HG02642 (cell line): ENCODE results near the gene MLC1.
A peak's percentile ranks its signal among the peaks of the same experiment; 100 is the strongest.

Experiments
- ATAC-seq: cut with Tn5 transposase; IDR thresholded peaks from one replicate; pipeline ENCODE4 v1.9.1; 2021; ENCODE audit warnings: mild to moderate bottlenecking; ENCODE audit not compliant: unreplicated experiment, poor library complexity

Gene MLC1

GRCh38 chr22:50045211-50046018 is 39.8 kb downstream of the MLC1 start:
- ATAC-seq: no peak

GRCh38 chr22:50044485-50045118 is 40.6 kb downstream of the MLC1 start:
- no peak for ATAC-seq

DNA sequence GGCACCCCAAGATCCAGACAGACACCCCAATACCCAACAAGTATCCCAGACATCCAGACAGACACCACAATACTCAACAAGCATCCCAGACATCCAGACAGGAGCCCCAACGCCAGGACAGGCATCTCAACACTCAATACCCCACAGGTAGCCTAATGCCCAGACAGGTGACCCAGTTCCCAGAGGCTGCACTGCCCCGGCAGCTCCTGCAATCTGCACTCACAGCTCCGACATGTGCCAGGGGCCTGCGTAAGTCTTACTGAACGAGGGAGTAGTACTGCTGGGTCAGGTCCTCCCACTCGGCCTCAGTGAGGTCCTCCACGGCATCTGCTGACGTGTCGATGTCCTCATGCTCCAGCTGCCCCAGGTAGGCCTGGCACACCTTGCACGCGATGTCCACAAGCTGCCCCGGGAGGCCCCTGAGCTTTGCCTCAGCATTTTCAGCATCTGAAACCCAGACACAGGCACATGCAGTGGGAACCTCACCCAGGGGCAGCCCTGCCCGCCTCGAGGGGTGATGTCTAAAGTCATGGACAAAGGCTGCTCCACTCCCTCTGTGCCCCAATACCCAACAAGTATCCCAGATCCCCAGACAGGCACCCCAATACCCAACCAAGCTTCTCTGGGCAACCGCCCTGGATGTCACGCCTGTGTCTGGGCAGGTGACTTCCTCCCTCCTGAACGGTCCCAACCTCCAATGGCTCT is 43.7 kb downstream of the MLC1 start:
- ATAC-seq: no peak

- no peak for ATAC-seq
Measured at GRCh38 chr22:50040717-50041116, 44.5 kb downstream of the MLC1 start.

DNA sequence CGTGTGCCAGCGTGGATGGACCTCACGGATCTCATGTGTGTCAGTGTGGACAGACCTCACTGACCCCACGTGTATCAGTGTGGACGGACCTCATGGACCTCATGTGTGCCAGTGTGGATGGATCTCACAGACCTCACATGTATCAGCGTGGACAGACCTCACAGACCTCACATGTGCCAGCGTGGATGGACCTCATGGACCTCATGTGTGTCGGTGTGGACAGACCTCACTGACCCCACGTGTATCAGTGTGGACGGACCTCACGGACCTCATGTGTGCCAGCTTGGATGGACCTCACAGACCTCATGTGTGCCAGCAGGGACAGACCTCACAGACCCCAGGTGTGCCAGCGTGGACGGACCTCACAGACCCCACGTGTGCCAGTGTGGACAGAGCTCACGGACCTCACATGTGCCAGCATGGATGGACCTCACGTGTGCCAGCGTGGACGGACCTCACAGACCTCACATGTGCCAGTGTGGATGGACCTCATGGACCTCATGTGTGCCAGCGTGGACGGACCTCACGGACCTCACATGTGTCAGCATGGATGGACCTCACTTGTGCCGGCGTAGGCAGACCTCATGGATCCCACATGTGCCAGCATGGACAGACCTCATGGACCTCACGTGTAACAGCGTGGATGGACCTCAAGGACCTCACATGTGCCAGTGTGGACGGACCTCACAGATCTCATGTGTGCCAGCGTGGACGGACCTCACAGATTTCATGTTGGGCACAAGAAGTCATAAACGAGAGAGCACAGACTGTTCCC is 45.4 kb downstream of the MLC1 start:
- ATAC-seq: no peak

GRCh38 chr22:50035976-50036724 is 49.1 kb downstream of the MLC1 start:
- ATAC-seq: no peak

- ATAC-seq: no peak
Measured at GRCh38 chr22:50035131-50035881, 49.9 kb downstream of the MLC1 start.

GRCh38 chr22:50034126-50035081 is 50.8 kb downstream of the MLC1 start:
- ATAC-seq: no peak

DNA sequence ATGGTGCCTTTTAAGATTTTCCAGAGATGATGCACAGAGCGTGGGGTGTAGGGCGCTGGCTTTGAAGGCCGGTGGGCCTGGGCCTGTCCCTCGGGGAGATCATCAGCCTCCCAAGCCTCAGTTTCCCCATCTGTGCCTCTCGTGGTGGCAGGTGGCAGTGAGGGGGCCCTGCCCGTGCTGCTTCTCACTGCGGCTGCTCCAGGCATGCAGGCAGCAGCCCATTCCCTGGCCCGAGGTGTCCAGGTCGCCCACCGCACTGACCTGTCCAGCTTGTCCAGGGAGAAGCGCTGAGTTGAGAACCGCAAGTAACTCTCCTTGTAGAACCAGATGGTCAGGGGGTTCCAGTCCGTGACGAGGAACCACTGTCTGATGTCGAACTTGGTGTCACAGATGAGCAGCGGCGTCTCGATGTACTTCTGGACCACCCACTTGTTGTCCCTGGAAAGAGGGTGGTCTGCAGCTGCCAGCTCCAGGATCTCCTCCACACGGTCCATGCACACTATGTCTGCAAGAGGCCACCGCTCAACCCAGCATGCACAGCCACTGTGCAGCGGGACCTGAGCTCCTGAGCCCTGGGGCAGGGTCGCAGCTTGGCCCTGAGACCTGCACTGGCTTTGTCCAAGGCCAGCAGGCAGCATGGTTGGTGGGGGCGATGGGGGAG is 52.2 kb downstream of the MLC1 start:
- ATAC-seq: no peak

DNA sequence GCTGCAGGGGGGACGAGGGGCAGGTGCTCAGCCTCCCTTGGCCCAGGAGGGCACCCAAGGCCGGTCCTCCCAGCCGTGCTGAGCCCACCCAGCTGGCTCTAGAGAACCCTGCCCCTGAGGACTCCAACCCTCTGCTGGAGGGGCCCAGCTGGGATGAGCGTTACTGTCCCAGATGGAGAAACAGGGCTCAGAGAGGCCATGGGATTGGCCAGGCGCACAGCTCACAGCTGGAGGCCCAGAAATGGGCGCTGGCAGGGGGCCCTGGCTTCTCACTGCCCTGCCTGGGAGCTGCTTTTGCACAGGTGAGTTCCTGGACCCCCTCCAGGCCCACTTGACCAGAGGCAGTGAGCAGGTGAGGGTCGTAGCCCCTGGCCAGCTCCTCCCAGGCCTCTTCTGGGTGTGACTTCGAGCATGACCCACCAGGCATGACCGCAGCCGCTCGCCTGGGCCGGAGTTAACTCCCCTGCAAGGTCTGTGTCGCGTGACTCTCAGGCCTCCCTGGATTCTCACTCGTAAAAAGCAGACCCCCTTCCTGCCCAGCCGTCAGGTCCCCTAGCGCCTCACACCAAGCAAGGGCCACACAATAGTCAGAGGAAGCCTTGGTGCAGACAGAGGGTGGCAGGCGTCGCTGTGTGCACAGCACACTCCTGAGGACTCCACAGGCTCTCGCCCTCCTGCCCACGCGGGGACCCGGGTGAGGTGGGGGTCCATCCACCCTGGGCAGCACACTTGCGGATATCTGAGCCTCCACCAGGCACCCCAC is 52.9 kb downstream of the MLC1 start:
- ATAC-seq: no peak

GRCh38 chr22:50031189-50032091 is 53.8 kb downstream of the MLC1 start:
- no peak for ATAC-seq

GRCh38 chr22:50030297-50031188 is 54.7 kb downstream of the MLC1 start:
- peak; percentile 62 for ATAC-seq

DNA sequence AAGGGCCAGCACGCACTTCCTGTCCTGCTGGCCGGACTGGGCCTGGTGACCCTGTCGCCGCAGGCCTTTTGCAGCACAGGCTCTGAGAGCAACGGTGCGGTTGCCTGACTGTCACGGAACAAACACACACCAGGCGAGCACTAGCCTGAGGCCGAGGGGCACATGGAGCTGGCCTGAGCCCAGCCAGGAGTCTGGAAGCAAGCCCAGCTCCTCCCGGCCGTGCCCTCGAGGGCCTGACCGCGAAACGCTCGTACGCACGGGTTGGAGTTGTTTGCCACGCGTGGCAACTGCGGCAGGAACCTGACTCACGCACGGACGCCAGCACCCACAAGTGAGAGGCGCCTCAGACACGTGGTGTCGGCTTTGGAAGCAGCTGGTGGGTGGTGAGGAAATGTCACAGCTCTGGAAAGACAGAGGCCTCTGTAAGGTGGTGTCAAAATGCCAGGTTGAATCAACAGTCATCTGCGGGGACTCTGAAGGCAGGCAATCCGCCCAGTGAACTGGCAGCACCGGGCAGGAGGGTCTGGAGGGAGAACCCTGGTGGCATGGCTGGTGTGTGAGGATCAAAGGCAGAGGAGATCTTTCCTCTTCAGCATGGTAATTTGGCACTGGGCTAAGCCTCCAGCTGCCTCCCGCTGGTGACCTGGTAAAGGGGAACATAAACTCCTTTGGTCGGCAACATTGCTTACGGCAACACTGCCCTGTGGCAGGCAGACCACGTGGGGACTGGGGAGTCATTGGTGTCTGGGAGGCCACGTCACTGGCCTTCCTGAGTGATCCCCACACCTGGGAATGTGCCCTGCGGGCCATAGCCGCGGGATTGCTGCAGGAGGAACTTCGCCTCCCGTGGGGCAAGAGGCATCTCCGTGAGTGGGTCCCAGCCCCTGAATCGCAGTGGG is 57.3 kb downstream of the MLC1 start:
- no peak for ATAC-seq

DNA sequence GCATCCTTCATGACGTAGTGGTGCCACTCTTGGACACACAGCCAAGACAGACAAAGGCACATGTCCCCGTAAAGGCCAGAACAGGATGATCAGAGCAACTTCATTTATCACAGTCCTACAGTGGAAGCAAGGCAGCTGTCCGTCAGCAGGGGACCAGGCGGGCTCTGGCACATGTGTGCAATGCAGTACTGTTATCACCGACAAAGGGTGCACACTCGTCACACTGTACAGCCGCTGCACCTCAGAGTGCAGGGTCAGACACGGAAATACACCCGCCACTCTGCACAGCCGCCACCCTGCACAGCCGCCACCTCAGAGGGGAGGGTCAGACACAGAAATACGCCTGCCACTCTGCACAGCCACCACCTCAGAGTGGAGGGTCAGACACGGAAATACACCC is 59.2 kb downstream of the MLC1 start:
- ATAC-seq: no peak
